ENCODE results near the gene ADGRB3.
A peak's percentile ranks its signal among the peaks of the same experiment; 100 is the strongest.

ADGRB3 gene

DNA sequence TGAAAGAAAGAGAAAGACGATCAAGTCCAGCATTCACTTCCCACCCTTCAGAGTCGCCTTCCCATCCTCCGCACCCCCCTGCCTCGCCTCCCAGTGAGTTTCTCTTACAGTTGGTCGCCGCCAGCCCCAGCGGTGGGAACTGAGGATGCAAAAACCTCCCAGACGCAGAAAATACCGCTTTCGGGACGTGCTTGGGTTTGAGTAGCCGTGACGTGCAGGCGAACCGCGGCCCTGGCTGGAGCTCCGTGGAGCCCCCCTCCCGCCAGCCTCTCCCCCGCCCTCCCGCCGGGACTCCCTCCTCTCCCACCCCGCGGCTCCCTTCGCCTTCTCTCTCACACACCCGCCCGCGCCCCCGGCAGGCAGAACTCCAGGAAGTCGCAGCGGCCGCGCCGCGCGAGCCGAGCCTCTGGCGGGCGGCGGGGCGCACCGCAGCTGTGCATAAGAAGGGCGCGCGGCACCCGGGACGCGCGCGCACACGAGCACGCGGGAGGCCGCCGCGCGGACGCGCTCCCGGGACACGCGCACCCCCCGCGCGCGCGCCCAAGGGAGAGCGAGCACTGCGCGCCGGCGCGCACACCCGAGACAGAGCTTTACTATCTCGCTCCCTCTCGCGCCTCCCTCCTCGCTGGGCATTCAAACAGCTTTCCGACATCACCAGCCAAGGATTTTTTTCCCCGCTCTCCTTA lies at the start of gene ADGRB3:
ADGRB3 (plus strand) TSS at position 557 of the 686 bp plus-strand sequence. CDS start 3,394 bp downstream, outside the sequence.
- peak; percentile 30 for DNase-seq (ENCODE audit: low read depth)

DNA sequence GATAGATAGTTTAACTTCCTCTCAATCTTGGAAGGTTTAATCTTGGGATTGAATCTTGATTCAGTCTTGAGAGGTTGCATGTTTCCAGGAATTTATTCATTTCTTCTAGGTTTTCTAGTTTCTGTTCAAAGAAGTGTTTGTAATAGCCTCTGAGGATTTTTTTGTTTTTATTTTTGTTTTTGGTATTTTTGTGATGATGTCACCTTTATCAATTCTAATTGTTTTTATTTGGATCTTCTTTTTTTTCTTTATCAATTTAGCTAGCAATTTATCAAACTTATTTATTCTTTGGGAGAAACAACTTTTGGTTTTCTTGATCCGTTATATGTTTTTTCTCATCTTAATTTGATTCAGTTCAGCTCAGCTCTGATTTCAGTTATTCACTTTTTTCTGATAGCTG lies 41.5 kb upstream of the ADGRB3 start:
- DNase-seq (ENCODE audit: low read depth): no peak

DNA sequence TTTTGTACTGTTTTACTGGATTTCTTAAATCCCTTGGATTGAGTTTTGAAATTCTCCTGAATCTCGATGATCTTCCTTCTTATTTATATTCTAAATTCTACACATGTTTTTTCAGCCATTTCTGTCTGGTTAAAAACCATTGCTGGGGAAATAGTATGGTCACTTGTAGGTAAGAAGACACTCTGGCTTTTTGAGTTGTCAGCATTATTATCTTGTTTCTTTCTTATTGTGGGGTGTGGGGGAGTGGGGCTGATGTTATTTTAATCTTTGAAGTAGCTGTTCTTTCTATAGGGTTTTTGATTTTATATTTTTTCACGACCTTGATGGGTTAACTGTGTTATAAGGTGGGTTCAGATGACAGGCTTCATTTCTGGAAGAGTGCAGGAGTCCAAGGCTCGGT lies 37.4 kb upstream of the ADGRB3 start:
- DNase-seq (ENCODE audit: low read depth): no peak

DNA sequence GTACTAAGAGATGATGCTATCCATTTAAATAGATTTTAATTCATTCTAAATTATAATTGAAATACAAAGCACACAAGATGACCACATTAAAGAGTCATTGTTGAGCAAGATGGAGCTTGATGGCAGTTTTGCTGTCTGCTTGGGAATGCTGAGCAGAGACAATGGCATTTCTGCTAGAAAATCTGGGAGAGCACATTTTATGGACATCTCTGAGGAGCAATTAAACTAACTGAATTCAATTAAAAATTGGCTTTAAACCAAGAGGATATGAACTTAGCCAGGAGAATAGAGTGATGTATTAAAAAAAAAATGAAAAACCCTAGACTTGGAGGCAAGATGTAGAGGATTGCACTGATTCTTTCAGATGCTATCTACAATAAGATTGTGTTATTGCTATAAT lies 19.1 kb upstream of the ADGRB3 start:
- DNase-seq (ENCODE audit: low read depth): no peak

DNA sequence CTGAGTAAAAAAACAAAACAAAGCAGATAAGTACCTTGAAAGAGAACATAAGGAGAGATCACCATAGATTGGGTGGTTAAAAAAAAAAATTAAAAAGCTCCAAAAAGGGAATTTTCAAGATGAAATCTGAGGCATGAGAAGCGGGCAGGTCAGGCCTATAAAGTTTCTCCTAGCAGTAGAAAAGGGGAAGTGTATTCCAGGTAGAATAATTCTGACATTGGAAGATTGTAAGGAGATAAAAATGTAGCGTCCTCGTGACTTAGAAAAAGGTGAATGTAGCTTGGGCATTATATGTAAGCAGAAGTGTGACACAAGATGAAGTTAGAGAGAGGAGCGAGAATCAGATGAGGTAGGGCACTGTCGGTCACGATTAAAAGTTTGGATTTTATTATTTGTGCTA lies 9.1 kb upstream of the ADGRB3 start:
- DNase-seq (ENCODE audit: low read depth): no peak

DNA sequence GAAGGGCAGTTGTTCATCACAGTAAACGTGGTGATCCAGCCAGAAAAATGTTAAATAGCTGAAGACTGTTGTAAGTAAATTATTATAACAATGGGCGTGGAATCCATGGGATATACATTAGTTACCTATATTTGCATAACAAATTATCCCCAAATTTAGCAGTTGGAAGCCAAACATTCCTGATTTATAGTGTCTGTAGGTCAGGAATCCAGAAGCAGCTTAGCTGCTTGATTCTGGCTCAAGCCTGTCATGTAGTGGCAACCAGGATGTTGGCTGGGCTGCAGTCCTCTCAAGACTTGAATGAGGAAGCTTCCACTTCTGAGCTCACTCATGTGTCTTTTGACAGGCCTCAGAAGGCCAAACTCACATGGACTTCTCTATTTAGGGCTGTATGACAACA lies 6.9 kb upstream of the ADGRB3 start:
- no peak for DNase-seq (ENCODE audit: low read depth)

DNA sequence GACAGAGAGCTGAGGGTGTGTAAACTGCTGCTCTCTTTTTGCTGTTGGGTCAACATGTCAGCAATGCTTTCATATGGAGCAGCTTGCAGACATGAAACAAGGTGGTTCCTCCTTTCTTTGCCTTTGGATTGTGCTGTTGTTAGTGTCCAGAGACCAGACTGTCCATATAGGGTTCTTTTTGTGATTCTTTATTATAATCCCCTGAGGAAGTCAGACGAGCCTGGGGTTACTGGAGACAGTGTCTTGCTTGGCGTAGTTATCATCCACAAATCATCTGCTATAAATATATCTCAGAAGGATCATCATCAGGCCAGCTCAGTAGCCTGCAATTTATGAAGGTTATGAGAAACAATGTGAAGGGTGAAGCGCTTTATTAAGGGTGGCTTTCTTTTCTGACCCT lies 2.3 kb upstream of the ADGRB3 start:
- no peak for DNase-seq (ENCODE audit: low read depth)

DNA sequence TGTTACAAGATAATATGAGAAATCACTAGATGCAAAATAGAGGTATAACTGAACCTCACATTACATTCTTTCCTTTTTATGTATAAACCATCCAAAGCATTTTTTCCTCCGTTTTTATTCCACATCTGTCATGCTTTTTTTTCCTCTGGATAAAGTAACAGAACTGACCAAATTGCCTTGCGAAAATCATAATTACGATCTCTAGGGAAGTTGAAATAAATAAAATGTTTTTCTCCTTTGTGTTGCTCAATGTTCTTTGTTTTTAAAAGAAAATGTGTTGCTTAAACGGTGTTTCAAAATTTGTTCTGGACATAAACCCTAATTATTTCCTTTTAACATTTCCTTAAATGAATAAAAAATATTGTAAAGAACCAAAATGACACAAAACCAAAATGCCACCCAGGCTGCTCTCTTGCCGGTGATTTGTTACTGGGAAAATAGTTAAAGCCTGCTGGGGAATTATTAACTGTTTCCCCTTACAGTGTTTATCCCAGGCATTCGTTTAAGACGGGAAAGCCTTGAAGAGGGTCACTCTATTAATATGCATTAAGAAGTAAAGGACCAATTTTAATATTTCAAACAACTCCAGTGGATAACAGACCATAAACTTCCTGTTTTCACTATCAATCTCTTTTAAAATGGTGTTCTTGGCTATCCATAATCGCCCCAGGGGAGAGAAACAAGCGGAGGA lies 1.7 kb upstream of the ADGRB3 start:
- DNase-seq (ENCODE audit: low read depth): no peak

DNA sequence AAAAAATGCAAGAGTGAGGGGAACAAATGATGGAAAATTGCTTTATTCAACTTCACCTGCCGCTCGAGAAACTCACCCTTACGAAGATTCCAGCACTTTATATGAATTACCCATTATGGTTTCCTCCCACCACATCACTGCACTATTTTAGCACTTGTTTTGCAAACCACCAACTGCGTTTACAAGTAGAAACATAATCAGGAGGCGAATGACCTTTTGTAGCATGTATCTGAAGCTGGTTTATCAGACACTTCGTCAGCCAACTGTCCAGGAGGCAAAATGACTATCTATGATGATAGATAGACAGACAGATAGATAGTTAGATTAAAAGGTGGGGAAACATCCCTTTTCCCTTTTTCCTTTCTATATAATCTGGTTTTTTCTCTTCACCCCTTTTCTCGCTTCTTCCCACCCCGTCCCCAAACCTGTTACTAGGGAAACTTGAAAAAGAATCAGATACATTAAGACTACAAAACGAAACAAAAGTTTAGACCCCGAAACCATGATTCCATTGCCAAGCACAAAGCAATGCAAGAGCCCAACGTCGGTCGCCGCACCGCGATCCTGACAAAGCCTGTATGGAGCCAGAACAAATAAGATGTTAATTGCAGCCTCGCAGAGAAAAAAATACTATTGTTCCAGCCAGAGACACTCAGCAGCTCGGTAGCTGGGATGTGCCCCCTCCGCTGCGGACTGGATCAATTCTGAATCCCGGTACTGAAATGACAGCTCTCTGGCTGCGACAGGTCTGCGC lies 933 bp upstream of the ADGRB3 start:
- no peak for DNase-seq (ENCODE audit: low read depth)

DNA sequence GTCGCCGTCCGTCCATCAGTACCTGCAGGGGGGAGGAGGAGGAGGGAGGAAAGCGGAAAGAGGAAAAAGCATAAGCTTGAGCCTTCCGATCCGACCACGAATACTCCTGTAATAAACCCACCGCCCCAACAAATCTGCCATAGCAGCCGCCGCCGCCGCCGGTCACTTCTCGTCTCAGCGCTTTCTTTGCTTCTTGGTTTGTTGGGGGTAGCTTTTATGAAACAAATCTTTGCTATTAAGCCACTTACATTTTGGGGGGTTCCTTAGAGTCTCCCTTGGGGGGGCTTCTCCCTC lies 277 bp downstream of the ADGRB3 start:
- DNase-seq (ENCODE audit: low read depth): no peak

GRCh38 chr6:68635706-68636513 lies 828 bp downstream of the ADGRB3 start:
- DNase-seq (ENCODE audit: low read depth): no peak

DNA sequence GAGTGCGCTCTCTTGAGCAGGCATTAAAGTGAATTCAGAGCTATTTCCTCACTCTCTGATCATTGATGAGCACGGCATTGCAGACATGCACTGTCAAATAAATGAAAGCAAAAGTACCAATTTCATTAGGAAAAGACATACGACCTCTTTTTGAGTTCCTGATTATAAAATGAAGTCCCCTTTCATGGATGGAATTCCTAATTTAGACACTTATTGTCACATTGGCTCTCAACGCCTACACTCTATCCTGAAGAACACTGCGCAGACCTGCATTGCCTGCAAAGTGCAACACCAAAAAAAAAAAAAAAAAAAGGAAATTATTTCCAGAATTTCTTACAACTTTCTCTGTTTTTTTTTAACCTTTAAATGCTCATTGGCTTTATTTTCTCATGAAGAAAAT lies 1.6 kb downstream of the ADGRB3 start:
- no peak for DNase-seq (ENCODE audit: low read depth)

GRCh38 chr6:68637071-68637470 lies 2.0 kb downstream of the ADGRB3 start:
- no peak for DNase-seq (ENCODE audit: low read depth)

GRCh38 chr6:68637782-68638181 lies 2.7 kb downstream of the ADGRB3 start:
- no peak for DNase-seq (ENCODE audit: low read depth)

- peak; percentile 6 for DNase-seq (ENCODE audit: low read depth)
Measured at GRCh38 chr6:68638230-68638900, 3.3 kb downstream of the ADGRB3 start.

DNA sequence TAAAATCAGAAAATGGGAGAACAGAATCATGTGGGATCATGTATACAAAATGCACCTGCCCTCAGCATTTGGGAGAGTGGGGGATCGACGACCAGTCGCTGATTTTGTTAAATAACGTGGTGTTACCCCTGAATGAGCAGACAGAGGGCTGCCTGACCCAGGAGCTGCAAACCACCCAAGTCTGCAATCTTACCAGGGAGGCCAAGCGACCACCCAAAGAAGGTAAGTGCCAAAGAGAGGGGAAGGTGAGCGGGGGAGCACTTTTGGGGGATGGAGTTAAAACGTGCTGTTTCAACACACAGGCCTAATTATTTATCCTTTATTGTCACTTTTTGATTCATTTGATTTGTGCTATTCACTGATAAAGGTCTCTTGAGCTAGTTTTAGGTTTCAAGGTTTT lies 4.1 kb downstream of the ADGRB3 start:
- no peak for DNase-seq (ENCODE audit: low read depth)

DNA sequence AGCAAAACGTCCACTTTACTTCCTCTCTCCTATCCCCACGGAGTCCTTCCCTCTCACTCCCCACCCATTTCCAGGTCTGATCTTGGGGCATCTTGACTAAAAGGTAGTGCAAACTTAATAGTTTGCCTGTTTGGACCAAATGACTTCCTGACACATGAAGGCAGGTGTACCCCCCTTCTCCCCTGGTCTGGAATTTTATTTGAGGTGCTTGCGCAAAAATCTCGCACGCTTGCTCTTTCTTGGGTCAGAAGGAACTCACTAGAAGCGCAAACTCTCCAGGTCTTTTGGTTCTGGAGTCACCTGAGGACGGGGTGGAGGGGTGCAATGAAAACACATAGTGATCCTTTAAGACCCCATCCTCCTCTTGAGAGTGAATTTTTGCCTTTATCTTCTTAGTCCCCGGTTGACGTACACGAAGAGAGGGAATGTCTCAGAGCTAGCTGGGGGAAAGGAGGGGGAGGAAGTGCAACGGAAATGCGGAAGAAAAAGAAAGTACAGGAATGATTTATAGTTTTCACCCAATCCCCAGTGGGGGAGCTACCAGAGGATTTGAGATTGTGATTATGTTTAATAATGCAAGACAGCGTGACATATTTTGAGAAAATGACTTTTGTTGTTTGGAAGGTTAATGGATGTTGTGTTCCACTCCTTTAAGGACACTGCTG lies 4.9 kb downstream of the ADGRB3 start:
- DNase-seq (ENCODE audit: low read depth): no peak

DNA sequence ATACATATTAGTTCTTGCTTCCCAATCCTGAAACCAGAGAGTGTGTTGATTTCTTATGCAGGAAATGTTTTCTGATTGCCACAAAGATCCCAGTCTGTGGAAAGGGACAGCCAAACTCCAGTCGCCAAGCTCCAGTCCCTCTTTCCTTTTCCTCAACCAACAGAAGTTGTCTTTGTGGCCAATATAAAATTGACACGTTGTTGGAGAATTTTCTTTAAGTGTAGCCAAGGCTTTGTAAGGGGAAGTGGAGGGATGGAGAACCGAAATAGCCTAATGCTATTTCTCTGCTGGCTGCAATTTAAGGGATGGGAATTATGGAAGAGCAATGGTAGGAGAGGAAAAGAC lies 5.4 kb downstream of the ADGRB3 start:
- DNase-seq (ENCODE audit: low read depth): no peak

- DNase-seq (ENCODE audit: low read depth): no peak
Measured at GRCh38 chr6:68641172-68641571, 6.1 kb downstream of the ADGRB3 start.

GRCh38 chr6:68642081-68642480 lies 7.0 kb downstream of the ADGRB3 start:
- DNase-seq (ENCODE audit: low read depth): no peak

DNA sequence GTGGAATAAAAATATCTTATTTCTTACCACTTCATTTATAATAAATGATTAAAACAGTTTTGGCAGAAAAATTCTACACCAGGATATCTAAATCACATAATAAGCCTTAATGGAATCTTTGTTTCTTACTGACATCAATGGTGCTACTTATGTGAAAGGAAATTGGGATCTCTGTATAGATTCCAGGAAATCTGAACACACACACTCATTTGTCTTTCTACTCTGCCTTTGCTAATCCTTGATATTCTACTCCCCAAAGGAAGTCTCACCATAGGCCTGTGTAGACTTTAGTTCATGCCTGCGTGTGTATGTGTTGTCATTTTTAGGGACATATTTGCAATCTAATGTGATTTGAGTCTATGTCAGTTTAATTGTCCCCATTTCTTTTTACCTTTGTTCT lies 7.9 kb downstream of the ADGRB3 start:
- no peak for DNase-seq (ENCODE audit: low read depth)

- DNase-seq (ENCODE audit: low read depth): no peak
Measured at GRCh38 chr6:68649669-68650068, 14.6 kb downstream of the ADGRB3 start.

All from activated T-cell treated with anti-CD3 and anti-CD28 coated beads for 48 hours (primary cell).